Astrocyte of the cerebellum (primary cell): ENCODE results near the gene GPR148.

Source experiments
- DNase-seq: peaks from one replicate; pipeline ENCODE4 v3.0.0-alpha.2; 2011; ENCODE audit warnings: low read depth
- H3K4me3 ChIP-seq: 2 replicates; pipeline ENCODE4 v1.5.1; 2011; ENCODE audit warnings: mild to moderate bottlenecking, low read depth, low read length, moderate library complexity
- in situ Hi-C: cut with HindIII; loops from 2 replicates; pipeline ENCODE4 v1.10.0; 2017; ENCODE audit warnings: low sequenced_read_pairs
- TF ChIP-seq, protein P1 (sequence below): IDR thresholded peaks from 2 replicates; pipeline ENCODE4 v1.5.1; 2012; ENCODE audit warnings: low read length, low read depth, moderate library complexity, mild to moderate bottlenecking; ENCODE audit errors: missing control alignments

GPR148 gene

DNA sequence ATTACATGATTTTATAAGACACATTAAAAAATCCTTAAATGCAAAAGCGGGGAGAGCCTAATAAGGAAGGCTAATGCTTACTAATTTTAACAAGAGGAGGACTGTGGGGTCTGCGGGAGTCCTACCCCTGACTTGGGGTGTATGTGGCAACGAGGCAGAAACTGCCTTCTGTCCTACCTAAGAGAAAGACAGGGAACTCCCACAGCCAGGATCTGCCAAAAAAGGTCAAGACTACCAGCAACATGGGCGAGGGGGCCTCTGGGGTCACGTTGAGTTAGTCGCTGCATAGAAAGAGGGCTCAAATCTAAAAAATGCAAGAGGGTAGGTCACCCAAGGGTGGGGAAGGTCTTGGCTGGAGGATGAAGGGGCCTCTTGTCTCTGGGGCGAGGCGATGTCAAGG, 25.9 kb downstream of the GPR148 start:
- TF ChIP-seq, protein P1, sequence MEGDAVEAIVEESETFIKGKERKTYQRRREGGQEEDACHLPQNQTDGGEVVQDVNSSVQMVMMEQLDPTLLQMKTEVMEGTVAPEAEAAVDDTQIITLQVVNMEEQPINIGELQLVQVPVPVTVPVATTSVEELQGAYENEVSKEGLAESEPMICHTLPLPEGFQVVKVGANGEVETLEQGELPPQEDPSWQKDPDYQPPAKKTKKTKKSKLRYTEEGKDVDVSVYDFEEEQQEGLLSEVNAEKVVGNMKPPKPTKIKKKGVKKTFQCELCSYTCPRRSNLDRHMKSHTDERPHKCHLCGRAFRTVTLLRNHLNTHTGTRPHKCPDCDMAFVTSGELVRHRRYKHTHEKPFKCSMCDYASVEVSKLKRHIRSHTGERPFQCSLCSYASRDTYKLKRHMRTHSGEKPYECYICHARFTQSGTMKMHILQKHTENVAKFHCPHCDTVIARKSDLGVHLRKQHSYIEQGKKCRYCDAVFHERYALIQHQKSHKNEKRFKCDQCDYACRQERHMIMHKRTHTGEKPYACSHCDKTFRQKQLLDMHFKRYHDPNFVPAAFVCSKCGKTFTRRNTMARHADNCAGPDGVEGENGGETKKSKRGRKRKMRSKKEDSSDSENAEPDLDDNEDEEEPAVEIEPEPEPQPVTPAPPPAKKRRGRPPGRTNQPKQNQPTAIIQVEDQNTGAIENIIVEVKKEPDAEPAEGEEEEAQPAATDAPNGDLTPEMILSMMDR = no peak
- H3K4me3 ChIP-seq = no peak overlapping the region
- in situ Hi-C loops = no loop called here

DNA sequence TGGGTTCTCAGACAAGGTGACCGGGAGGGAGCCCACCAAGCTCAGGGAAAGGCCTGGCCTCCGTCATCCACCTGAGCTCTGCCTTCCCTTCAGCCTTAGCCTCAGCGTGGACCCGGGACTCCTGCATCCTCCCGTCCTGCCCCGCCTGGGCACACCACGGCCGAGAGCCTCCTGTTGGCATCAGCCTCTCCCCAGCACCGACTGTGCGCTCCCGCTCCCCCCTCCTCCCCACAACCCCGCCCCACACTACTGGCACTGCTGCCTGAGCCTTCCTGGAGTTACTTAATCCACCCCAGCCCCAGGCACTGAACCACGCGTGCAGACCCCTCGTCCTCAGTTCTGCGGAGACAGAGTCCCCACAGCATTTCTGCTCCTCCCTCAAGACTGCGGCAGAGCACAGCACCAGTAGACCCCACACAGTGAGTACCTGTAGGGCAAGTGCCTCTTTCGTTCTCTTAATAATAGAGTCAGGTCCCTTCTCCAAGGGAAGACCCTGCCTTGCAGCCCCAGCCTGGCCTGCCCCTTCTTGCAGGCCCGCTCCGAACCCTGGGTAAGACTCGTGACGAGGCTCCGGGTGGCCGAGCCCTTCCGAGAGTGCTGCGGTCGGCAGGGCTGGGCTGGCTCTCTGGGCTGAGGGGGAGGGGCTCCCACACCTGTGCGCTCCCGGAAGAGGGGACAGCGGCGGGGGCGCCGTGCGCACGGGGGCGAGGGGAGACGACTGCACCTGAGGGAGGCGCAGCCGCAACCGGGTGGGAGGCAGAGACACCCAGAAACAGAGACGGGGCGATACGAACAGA, 26.6 kb downstream of the GPR148 start, which contains the start of gene AMER3:
Gene AMER3, plus strand, starts transcription at position 285 of the 797 bp plus-strand sequence. CDS start 6,533 bp downstream, outside the sequence.
- TF ChIP-seq, protein P1 = no peak
- H3K4me3 ChIP-seq = peak within 1 kb of the TSS; percentile 7
- no peak for DNase-seq
- in situ Hi-C loops = no loop called here

More for the DNA sequence above, 25.9 kb downstream of the GPR148 start:
- no peak for DNase-seq

DNA sequence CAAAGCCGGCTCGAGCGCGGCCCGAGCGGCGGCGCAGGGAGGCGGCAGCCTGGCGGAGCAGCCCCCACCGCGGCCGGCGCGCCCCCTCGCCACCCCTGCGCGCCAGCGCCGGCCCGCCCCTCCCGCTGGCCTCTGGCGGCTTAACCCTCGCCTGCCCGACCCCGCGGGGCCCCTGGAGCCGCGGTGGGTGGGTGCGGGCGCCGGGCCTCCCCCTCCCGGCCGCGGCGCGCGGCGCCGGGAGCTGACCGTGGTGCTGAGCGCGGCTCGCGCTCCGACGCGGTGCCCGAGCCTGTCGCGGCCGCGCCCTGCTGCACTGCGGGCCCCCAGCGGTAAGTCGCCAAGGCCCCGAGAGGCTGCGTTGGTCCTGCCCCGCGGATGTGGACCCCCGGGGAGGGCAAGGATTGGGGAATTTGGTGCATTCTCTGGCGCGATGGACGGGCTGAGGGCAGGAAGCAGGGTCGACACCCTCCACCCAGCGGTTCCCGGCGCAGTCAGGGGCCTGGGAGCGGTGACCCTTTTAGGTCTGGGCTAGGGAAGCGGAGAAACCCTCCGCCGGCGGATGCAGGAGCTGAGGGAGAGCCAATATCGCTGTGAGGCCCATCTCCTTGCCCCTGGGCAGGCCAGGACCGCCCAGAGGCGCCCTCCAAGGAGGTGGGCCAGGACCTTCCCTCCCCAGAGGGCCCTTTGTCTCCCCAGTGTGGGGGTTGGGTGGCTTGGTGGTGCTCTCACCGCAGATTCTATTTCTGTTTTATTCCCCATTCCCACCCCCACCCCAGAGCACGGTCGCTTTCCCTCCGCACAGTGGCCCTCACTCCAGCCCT, 27.4 kb downstream of the GPR148 start:
- in situ Hi-C loops = no loop called here
- no peak for DNase-seq
- TF ChIP-seq, protein P1 = no peak
- H3K4me3 ChIP-seq = peak overlapping the region; percentile 7

DNA sequence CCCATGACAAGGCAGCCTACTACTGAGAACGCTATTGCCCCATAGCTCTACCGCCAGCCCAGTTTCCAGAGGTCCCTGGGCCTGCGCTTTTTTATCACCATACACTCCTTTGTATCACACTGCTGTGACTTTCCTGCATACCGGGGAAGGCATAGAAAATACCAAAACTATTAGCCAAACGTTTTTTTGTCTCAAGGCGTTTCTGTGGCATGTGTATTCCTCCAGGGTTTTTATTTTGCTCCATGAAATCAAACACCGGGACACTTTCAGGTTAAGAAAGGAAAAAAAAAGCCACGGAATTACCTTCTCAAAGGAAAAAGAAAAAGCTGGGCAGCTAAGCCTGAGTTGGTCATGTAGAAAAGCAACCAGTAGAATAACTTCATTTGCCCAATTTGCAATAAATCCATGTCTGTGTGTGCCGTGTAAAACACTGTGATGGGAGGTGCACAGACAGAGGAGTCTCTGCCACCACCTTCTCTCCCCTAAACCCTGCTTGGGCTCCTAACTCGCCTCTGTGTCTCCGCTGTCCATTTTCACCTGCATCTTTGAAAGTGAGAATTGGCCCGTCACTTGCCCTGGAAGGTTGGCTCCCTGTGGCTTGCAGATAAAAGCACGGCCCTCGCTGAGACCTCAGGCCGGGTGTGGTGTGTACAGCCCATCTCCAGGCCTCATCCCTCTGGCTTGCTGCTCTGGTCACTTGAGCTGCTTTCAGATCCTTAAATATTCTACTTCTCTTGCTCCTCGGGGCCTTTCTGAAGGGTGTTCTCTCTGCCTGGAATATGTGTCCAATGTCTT, 28.2 kb downstream of the GPR148 start:
- DNase-seq = no peak
- TF ChIP-seq, protein P1 = no peak

DNA sequence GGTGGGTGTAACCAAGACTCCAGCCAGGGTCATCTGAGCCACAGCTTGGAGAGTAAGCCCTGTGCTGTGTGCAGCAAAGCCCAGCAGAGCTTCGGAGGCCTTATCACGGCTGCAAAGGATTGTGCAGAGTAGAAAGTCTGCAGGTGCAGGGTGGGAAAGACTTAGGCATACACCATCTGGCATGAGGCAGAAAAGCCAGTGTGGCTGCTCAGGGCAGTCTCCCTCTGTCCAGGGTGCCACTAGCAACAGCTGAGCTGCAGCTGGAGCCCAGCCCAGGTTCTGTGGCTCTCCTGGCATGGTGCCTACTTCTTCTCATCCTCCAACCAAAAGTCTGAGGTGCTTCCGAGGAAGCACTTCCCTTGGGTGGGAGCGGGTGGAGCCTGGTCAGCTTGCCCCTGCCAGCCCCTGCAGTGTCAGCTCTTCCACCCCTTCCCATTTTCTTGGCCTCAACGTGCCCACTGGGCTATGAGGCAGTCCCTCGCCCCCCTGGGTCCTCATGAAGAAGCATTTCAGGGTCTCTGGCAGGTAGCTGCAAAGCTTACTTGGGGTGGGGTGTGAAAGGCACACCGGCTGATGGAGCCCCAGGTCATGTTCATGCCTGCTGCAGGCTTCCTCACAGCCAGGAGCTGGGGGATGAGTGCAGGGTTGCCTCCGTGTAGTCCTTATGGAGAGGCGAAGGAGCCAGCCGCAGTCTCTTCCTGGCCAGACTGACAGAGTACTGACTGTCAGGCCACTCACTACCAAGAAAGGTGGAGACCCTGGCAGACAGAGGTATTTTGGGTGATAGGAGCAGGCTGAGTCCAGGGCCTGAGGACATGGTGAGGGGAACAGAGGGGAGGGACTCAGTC, 31.3 kb downstream of the GPR148 start:
- no peak for DNase-seq
- no peak overlapping the region for H3K4me3 ChIP-seq
- in situ Hi-C loops = no loop called here
- TF ChIP-seq, protein P1 = no peak

More for the DNA sequence above, 28.2 kb downstream of the GPR148 start:
- no peak overlapping the region for H3K4me3 ChIP-seq
- in situ Hi-C loops = no loop called here
